NCI-H345 treated with DMSO at 0.1 percent for 48 hours (cell line): ENCODE data around the gene RGS9.
"Not testable (repeated sequence)": the region's sequence is repeated elsewhere in the genome, so short reads cannot be mapped to it uniquely, and the experiment has no call there.

ENCODE experiments used
- DNase-seq: peaks from one replicate; lab custom pipeline; 2025; ENCODE audit not compliant: unreplicated experiment; lab: John Stamatoyannopoulos, UW

The RGS9 gene

GRCh38 chr17:65155622-65156021 lies 18.5 kb downstream of the RGS9 start:
- no peak for DNase-seq

DNA sequence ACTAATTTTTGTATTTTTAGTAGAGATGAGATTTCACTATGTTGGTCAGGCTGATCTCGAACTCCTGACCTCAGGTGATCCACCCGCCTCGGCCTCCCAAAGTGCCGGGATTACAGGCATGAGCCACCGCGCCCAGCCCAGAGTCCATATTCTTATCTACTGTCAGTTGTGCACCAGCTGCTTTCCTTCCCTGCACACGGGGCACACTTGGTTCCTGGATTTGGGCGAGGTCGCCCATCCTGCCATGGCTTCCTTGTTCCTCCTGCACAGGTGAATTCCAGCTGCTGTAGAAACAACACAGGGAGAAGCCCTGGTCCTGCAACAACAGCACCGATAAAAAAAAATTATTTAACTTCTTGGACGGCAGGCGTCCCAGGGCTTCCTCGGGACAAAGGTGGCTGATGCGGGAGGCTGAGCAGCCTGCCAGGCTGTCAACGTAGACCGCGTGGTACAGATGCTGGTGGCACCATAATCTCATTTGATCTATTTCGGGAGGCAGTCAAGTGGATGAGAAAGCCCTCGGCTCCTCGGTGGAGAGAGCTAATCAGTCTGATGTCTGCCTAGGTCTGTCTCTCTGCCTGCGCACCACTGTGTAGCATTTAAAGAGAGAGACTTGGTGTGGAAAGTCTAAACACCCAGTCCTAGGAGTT lies 19.1 kb downstream of the RGS9 start:
- DNase-seq, result no peak

DNA sequence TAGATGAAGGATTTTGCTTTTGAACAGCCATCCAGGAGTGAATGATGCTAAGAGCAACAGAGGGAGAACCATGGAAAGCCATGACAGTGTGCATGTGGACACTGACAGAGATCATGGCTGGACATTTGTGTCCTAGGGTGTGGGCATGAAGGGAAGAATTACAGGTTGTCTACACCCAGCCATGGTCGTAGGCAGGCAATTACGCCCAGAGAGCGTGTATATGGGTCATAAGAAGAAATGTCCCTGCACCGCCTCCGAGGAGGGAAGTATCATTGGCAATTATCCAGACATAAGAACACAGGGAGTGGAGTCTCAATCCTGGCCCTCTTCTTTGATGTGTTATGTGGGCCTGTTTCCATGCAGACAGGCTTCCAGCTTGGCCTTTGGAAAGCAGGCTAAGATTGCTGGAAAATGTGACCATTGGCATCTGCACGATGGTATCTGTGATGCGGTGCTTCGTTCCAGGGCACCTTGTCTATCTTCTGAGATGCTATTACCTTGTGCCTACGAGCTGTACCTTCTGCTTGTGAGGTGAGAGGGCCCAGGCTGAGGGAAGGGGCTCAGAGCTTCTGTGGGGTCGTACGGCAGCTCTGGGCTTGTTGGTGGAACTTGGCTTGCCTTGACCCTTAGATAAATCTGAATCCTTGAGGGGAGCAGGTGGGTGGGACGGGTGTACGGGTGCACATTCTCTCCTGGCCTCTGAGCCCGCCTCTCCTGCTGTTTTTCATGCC lies 19.8 kb downstream of the RGS9 start:
- DNase-seq, result no peak

GRCh38 chr17:65158041-65158440 lies 20.9 kb downstream of the RGS9 start:
- no peak for DNase-seq

DNA sequence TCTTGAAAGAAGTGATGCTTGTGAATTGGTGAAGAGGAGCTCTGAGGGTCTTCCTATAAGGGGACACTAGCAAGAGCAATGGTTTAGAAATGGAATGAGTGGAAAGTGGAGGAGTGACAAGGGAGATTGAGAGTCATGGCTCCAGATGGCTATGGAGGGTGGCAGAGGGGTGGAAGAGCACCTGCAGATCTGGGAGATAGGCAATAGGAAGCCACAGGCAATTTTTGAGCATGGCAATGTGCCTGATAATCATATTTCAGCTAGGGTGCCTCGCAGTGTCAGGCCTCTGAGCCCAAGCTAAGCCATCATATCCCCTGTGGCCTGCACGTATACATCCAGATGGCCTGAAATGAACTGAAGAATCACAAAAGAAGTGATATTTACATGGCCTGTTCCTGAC lies 21.5 kb downstream of the RGS9 start:
- DNase-seq, result no peak

DNA sequence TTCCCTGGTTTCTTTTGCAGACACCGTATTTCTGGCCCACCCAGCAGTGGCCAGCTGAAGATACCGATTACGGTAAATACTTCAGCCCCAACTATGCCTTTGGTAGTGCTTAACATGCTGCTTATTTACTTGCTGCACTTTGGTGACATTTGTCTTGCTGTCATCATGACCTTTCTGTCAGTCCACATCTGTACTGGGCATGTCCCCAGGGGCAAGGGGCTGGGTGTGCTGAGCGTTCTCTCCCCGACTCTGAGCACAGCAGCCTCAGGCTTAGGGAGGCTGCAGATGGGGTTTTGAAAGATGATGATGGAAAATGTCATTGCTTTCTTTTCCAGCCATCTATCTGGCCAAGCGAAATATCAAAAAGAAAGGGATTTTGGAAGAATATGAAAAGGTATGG lies 23.3 kb downstream of the RGS9 start:
- DNase-seq, result no peak

DNA sequence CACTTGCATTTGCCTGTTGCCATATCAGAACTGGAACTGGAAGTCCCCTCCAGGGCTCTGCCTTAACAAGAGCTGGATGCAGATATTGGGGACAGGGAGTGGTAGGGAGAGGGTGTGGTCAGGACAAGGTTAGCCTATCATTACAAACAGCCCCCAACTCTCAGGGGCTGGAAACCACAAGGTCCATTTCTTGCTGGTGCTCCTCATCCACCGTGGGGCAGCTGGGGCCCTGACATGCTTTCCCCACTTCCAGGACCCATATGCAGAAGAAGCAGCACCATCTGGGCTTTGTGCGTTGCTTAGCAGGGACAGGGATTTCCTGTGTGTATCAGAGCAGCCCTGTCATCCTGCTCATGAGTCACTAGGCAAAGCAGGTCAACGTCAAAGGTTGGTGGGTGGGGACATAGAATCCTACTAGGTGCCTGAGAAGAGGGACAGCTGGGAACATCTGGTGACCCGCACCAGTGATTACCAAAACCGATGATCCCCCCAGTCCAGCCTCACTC lies 26.9 kb downstream of the RGS9 start:
- no peak for DNase-seq

DNA sequence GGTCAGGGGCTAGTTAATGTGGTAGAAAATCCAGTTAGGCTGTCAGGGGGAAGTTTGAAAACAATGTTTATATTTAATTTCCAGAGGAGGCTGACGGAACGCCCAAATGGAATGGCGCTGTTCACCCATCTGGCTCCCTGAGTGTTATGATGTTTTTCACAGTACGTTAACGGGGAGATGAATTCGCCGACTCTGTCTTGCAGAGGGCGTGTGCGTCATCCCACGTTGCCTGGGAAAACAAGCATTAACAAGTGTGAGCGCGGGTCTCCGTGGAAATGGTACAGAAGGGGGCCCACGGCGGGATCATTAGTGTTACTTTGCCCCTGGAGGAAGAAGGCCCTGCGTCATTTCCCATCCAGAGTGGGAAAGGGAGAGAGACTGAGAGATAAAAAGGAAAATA lies 29.6 kb downstream of the RGS9 start:
- no peak for DNase-seq

- no peak for DNase-seq
Observed at GRCh38 chr17:65167566-65167965, 30.4 kb downstream of the RGS9 start.

GRCh38 chr17:65169691-65170090 lies 32.5 kb downstream of the RGS9 start:
- no peak for DNase-seq

GRCh38 chr17:65170839-65171238 lies 33.7 kb downstream of the RGS9 start:
- DNase-seq, result peak; percentile 32

- DNase-seq, result no peak
Observed at GRCh38 chr17:65171752-65172151, 34.6 kb downstream of the RGS9 start.

DNA sequence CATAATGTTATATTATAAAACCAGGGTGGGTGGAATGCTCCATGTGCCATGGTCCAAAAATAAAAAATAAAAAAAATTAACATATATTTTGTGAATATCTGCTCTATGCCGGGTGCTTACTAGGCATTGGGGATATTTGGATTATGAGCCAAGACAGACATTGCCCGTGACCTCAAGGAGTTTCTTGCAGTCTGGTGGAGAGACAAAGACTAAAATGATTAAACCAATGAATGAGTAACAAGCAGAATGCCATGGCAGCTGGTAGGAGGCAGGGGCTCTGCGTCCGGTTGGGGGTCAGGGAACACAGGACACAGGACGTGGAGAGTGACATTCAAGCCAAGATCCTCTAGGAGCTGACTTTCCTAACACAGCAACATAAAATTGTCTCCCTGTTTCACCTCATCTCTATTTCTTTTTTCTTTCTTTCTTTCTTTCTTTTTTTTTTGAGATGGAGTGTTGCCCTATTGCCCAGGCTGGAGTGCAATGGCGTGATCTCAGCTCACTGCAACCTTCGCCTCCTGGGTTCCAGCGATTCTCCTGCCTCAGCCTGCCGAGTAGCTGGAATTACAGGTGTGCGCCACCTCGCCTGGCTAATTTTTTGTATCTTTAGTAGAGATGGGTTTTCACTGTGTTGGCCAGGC lies 35.4 kb downstream of the RGS9 start:
- no peak for DNase-seq

DNA sequence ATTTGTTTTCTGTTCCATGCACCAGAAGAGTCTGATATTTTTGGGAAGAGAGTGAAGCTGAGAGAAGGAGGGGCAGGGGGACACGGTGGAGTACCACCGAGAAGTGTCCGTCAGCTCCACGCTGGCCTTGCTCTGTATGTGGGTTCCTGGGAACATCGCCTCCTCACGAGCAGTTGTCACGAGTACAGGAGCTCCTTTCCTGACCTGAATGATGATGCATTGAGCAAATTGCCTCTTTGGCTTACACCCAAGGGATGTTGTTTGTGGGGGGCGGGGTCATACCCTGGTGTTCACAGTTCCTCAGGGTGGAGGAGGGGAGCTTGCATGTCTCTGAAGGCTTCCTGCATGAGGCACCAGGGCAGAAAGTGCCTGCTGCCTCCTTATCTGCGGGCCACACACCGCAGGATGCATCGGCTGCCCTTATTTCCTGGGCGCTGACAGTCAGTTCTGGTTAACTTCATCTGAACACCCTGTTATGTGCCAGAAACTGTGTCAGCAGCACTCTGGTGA lies 36.2 kb downstream of the RGS9 start:
- no peak for DNase-seq

DNA sequence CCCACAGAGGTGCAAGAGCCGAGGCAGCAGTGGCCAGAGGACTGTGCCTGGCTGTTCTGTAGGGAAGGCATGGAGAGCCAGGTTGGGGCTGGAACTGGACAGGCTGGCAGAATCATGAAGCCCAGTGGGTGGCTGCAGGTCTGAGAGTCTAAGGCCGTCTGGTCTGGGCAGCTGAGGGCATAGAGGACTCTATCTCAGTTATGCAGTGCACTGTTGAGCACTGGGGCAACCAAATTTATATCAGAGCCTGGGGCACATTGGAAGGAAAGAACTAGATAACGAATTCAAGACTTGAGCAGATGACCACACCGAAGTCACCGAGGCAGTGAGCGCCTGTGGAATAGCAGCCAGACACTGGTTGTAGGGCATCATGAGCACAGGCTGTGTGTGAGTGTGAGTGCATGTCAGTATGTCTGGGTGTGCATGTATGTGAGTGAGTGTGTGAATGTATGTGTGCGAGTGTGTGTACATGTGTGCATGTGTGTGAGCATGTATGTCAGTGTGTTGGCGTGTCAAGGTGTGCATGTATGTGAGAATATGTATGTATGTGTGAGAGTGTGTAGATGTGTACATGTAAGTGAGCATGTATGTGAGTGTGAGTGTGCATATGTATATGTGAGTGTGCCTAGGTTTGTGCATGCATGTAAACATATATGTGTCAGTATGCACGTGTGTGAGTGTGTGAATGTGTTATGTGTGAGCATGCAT lies 37.0 kb downstream of the RGS9 start:
- no peak for DNase-seq

DNA sequence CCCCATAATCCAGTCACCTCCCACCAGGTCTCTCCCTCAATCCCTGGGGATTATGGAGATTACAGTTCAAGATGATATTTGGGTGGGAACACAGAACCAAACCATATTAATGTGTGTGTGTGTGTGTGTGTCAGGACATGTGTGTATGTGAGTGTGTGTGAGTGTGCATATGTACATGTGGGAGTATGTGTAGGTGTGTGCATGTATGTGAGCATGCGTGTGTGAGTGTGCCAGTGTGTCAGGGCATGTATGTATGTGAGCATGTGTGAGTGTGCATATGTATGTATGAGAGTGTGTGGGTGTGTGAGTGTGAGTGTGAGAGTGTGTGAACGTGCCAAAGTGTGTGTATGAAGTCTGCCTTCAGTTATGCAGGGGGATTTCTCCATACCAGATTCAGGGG lies 37.8 kb downstream of the RGS9 start:
- DNase-seq, result no peak

- DNase-seq, result no peak
Observed at GRCh38 chr17:65175952-65176351, 38.8 kb downstream of the RGS9 start.

DNA sequence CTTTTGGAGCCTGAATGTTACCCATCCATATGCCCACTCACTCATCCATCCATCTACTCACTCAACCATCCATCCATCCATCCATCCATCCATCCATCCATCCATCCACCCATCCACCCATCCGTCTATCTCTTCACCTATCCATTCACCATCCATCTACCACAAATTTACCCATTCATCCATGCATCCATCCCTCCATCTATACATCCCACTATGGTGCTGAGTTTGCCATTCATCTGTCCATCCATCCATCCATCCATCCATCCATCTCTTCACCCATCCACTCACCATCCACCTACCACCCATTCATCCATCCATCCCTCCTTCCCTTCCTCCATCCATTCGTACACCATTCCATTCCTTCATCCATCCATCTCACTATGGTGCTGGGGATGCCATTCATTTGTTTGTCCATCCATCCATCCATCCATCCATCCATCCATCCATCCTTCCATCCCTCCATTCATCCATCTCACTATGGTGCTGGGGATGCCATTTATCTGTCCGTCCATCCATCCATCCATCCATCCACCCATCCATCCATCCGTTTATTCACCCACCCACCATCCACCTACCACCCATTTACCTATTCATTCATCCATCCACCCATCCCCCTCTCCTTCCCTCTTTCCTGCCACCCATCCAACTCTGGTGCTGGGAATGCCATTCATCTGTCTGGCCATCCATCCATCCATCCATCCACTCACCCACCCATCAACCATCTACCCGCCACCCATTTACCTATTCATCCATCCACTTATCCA lies 39.7 kb downstream of the RGS9 start:
- DNase-seq, result no peak

GRCh38 chr17:65177901-65178300 lies 40.7 kb downstream of the RGS9 start:
- DNase-seq, result no peak

GRCh38 chr17:65180276-65180675 lies 43.1 kb downstream of the RGS9 start:
- not testable (repeated sequence) for DNase-seq
